ENCODE measurements around the gene APLP1. TPM values are rescaled to one million over a fixed set of nuclear protein-coding genes. Genes with fewer than 3 reads are reported as not detected.

The APLP1 gene
- total RNA-seq, 1 experiment from 2014 or later, result 36.9 TPM

DNA sequence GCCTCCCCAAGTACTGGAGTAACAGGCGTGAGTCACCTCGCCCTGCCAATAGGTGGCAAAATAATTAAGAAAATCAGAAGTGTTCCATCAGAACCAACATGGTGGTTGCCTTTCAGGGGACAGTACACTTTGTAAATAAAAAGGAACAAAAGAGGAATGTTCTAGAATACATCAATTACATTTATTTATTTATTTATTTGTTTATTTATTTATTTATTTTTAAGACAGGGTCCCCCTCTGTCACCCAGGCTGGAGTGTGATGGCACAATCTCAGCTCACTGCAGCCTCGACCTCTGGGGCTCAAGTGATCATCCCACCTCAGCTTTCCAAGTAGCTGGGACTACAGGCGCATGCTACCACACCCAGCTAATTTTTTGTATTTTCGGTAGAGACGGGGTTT lies 52.6 kb downstream of the APLP1 start:
- Histone ChIP-seq H2BK12ac (ENCODE audit: insufficient read length, low read depth, low read length) (no peak overlapping the region), H3K9me3 (ENCODE audit: control insufficient read depth, low read depth, low read length) (no peaks in the 10 kb centered on the region), H3K18ac (ENCODE audit: insufficient read length, low read depth, low read length) (no peak overlapping the region), H2AK5ac (ENCODE audit: insufficient read length, low read length) (no peak overlapping the region), H2AFZ (ENCODE audit: low read length) (no peak overlapping the region), H2BK120ac (ENCODE audit: low read depth, low read length, poor library complexity, severe bottlenecking) (no peak overlapping the region), H3K56ac (ENCODE audit: insufficient read length, low read depth, low read length) (no peak overlapping the region), H3K14ac (ENCODE audit: insufficient read depth, low read length) (no peak overlapping the region), H4K8ac (replicated peaks; ENCODE audit: insufficient read length, low read depth, low read length) (no peak overlapping the region), H3T11ph (ENCODE audit: low read length) (no peak overlapping the region), H3K23me2 (ENCODE audit: insufficient read length, low read depth, low read length, poor library complexity, severe bottlenecking) (no peaks in the 10 kb centered on the region), H3K4ac (ENCODE audit: low read depth, low read length) (no peak overlapping the region), H3K79me1 (ENCODE audit: insufficient read depth, low read depth, low read length, poor library complexity, severe bottlenecking) (no peaks in the 10 kb centered on the region), H3K9ac (ENCODE audit: extremely low read depth, insufficient read length, low read length) (no peak overlapping the region), H4K91ac (ENCODE audit: insufficient read length, low read depth, low read length) (no peak overlapping the region), H2BK5ac (ENCODE audit: insufficient read length, low read length) (no peak overlapping the region), H3K79me2 (ENCODE audit: insufficient read depth, low read length) (no peaks in the 10 kb centered on the region), H2BK20ac (ENCODE audit: low read depth, low read length, poor library complexity, severe bottlenecking) (no peak overlapping the region), H4K20me1 (ENCODE audit: control insufficient read depth, insufficient read depth, insufficient read length) (no peaks in the 10 kb centered on the region), H4K5ac (ENCODE audit: insufficient read length, low read depth, low read length) (no peak overlapping the region), H3K4me2 (ENCODE audit: insufficient read depth, insufficient read length, low read length) (no peak overlapping the region), H3K4me1 (ENCODE audit: insufficient read depth, low read length) (no peaks in the 10 kb centered on the region), H3K27me3 (ENCODE audit: insufficient read depth, low read length) (no peaks in the 10 kb centered on the region), H3K27ac (ENCODE audit: insufficient read length, low read depth, low read length) (no peak overlapping the region), H3K23ac (ENCODE audit: insufficient read length, low read depth, low read length) (no peak overlapping the region), H2BK15ac (ENCODE audit: low read depth, low read length) (no peak overlapping the region)
- peaks cover 3 to 6% of the 10 kb centered on the region in 2 experiments for H3K4me1 Mint-ChIP-seq
- H3K27ac Mint-ChIP-seq, result no peak overlapping the region
- DNase-seq, result no peak
- peaks cover 11% of the 10 kb centered on the region in 2 experiments; a peak in 4 of 5 replicates for H3K9me3 Mint-ChIP-seq
- peaks cover 0 to 7% (median 3%) of the 10 kb centered on the region in 3 experiments; a peak in 2 of 7 replicates for H3K36me3 Mint-ChIP-seq (ENCODE audit: insufficient read depth in 1 of 3, low read depth in 3 of 3)
- TF ChIP-seq, protein P1, sequence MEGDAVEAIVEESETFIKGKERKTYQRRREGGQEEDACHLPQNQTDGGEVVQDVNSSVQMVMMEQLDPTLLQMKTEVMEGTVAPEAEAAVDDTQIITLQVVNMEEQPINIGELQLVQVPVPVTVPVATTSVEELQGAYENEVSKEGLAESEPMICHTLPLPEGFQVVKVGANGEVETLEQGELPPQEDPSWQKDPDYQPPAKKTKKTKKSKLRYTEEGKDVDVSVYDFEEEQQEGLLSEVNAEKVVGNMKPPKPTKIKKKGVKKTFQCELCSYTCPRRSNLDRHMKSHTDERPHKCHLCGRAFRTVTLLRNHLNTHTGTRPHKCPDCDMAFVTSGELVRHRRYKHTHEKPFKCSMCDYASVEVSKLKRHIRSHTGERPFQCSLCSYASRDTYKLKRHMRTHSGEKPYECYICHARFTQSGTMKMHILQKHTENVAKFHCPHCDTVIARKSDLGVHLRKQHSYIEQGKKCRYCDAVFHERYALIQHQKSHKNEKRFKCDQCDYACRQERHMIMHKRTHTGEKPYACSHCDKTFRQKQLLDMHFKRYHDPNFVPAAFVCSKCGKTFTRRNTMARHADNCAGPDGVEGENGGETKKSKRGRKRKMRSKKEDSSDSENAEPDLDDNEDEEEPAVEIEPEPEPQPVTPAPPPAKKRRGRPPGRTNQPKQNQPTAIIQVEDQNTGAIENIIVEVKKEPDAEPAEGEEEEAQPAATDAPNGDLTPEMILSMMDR (conservative IDR thresholded peaks at IDR 0.05), result no peak
- H3K27me3 Mint-ChIP-seq (ENCODE audit: low read depth), result peaks cover 13% of the 10 kb centered on the region
- WGBS (ENCODE audit: extremely low coverage, insufficient read length, low lambda C conversion rate), result no CpG with 5 or more reads among the region's 6 CpGs
- H3K4me3 Mint-ChIP-seq, result no peak overlapping the region
